HG03097 (cell line): ENCODE results near the gene CLTA.

Source experiments
- ATAC-seq: cut with Tn5 transposase; IDR thresholded peaks from one replicate; pipeline ENCODE4 v1.9.1; 2021; ENCODE audit not compliant: unreplicated experiment, low FRiP score

The CLTA gene, protein sequence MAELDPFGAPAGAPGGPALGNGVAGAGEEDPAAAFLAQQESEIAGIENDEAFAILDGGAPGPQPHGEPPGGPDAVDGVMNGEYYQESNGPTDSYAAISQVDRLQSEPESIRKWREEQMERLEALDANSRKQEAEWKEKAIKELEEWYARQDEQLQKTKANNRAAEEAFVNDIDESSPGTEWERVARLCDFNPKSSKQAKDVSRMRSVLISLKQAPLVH

DNA sequence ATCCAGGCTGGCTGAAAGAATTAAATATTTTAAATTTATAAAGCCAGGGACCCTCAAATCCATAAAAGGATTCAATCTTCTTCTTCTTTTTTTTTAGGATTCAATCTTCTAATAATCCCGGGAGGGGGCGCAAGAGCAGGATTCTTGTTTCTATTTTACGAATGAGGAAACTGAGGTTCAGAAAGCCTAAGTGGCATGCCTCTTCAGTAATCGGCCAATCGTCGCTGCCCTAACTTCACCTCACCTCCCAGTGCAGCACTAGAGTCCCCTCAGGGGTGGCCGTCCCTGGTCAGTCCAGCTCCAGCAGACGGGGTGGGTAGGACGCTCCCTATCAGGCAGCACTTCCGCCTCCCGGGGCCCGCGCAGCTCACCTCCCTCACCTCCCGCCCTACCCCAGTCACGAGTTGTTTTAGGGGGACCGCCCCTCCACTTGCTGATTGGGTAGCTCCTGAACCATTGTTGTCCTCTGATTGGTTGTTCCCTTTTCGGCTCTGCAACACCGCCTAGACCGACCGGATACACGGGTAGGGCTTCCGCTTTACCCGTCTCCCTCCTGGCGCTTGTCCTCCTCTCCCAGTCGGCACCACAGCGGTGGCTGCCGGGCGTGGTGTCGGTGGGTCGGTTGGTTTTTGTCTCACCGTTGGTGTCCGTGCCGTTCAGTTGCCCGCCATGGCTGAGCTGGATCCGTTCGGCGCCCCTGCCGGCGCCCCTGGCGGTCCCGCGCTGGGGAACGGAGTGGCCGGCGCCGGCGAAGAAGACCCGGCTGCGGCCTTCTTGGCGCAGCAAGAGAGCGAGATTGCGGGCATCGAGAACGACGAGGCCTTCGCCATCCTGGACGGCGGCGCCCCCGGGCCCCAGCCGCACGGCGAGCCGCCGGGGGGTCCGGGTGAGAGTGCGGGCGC is at the start of gene CLTA:
Gene CLTA (plus strand): TSS at position 534 of the 902 bp plus-strand sequence. CDS start 136 bp downstream, at position 670.
- peak; percentile 89 for ATAC-seq

DNA sequence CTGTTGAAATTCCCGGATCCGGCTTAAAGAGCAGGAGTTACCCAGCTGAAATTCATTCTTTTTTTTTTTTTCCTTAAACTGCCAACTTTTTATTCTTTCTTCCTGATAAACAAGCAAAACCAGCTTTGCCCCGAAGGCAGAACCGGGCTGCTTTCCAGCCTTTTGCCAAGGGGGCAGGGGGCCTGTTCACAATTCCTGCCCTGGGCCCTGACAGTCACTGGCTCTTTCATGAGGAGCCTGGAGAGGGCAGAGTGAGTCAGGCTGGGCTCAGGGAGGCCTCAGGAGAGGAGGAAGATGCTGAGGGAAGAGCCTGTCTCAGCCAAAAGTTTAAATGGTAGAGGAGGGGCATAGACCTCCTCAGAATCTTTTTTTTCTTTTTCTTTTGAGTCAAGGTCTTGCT is 49.4 kb upstream of the CLTA start:
- no peak for ATAC-seq

DNA sequence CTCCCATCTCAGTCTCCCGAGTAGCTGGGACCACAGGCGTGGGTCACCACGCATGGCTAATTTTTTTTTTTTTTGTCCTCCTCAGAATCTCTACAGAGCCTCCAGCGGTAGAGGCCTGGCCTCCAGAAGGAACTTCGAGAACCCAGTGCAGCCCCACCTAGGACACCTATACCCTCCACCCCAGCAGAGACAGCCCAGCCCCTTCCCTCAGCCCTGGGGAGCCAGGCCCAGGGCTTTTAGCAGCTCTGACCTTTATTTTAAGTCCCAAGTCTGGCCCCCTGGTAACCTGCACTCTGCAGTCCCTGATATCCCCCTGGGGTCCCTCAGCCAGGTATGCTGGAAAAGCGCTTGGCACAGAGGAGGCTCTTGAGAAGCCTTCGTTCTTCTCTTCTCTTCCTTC is 49.0 kb upstream of the CLTA start:
- ATAC-seq: no peak

DNA sequence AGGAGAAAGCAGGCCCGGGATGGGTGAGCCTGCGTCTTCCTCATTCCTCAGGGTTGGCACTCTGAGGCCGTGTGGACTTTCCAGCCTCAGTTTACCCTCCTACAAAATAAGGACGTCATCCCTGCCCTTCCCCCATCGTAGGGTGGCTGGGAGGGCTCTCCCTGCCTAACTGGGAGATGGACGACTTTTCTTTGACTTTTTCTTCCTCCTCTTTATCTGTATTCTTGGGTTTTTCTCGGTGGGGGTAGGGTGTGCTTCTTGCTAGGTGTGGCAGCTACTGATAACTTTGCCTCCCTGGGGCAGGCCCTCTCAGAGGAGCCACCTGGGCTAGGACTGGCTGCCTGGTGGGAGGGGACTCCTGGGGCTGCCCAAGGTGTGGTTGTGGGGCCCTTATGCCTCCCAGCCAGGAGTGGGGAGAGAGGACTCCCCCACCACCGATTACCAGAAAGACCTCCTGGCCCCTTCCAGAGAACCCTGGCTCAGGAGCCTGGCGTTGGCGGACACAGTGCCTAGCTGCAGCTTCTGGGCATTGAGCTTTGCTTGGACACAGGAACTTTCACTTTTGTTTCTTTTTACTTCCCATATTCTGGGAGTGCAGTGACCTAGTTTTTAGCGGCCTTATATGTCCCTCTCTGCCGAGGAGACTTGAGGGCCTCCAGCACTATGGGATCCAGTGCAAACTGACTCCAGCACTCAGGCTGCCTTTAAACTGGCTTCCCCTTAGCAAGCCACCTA is 48.0 kb upstream of the CLTA start:
- ATAC-seq: no peak

DNA sequence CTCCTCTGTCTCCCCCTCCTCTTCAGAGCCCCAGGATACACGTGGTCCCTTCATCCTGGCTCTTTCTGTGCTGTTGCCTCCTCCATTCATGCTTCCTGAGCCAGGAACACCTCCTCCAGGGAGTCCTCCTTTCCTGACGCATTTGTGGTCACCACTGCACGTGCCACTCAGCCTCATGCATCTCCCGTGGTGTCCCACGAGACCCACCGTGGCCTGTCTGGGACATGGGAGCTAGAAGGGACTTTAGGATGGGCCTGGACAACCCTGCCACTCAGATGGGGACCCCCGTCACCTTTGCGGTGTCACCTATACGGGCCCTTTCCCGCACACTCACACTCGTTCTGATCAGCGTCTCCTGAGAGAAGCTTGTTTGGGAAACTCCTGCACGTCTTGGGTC is 47.5 kb upstream of the CLTA start:
- no peak for ATAC-seq

DNA sequence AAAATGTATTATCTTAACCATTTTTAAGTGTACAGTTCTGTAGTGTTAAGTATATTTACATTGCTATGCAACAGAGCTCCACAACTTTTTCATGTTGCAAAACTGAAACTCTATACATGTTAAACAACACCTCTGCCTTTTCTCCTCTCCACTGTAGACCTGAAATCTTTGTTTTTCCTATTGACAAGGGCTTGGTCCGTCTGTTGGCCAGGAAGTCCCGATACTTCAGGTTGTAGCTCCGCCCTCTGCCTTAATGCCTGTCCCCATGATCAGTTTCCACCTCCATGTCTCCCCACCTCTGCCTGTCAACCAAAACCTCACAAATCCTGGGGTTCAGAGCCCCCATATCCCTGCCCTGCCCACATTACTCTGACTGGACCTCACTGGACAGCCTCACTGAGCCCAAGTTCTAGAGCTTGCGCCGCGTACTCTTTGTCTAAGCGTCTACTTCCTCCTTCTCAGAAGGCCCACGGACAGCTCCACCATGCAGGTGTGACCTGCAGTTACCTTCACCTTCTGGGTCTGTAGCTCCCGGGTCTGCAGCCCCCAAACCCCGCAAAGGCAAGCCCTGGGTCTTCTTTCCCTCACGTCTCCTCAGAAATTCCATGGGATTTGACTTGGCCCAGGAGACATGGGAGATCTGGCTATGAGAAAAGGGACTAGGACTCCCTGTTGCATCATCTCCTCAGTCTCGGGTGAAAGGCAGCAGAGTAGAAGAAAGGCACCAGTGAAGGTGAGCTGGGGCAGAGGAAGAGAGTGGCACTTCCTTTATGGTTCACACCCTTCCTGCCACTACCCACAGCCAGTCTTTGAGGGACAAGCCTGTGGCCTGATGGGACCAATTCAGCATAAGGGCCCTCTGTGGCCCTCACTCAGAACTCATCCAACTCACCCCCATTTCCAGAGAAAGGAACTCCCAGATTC is 46.1 kb upstream of the CLTA start:
- ATAC-seq: no peak

DNA sequence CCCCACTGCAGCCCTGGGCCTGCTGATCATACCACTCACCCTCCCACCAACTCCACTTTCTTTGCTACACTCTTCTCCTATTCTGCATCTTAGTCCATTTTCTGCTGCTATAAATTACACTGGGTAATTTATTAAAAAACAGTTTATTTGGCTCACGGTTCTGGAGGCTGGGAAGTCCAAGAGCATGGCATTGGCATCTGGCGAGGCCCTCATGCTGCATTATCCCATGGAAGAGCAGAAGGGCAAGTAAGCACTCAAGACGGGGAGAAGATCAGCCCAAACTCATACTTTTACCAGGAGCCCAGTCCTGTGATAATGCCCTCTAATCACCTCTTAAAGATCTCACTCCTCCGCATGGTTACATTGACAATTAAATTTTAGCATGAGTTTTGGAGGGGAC is 44.8 kb upstream of the CLTA start:
- no peak for ATAC-seq

DNA sequence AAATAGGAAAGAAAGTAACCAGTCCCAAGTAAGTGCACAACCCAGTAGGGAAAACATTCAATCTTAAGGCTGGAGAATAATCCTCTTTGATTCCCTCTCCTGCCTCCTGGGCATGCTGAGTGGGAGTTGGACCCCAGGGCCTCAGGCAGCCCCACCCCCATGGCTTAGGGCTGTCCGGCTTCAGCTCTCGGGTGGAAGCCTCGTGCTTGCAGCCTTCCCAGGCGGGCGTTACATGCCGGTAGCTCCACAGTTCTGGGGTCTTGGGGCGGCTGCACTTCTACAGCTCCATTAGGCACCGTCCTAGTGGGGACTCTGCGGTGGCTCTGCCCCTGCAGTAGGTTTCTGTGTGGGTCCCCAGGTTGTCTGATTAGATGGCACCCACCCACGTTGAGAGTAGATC is 44.1 kb upstream of the CLTA start:
- ATAC-seq: no peak

DNA sequence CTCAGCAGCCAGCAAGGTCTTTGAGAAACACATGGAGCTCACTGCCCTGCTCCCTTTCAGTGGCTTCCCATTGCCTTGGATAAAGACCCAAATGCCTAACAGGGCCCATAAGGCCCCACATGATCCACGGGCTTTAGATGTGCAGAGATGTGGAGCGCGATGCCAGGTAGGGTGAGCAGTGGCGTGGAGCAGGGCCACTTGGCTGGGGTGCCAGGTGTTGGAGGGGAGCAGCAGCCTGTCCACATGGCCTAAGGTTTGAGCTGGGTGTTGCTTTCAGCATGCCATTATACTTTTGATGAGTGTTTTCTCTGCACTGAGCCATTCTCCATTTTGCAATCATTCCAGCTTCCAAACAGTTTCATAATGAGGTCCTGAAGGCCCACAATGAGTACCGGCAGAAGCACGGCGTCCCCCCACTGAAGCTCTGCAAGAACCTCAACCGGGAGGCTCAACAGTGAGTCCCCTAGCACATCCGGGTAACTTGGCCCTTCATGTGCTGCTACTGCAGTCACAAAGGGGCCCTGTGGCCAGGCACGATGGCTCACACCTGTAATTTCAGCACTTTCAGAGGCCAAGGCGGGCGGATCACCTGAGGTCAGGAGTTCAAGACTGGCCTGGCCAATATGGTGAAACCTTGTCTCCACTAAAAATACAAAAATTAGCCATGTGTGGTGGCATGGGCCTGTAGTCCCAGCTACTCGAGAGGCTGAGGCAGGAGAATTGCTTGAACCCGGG is 43.1 kb upstream of the CLTA start:
- ATAC-seq: no peak

DNA sequence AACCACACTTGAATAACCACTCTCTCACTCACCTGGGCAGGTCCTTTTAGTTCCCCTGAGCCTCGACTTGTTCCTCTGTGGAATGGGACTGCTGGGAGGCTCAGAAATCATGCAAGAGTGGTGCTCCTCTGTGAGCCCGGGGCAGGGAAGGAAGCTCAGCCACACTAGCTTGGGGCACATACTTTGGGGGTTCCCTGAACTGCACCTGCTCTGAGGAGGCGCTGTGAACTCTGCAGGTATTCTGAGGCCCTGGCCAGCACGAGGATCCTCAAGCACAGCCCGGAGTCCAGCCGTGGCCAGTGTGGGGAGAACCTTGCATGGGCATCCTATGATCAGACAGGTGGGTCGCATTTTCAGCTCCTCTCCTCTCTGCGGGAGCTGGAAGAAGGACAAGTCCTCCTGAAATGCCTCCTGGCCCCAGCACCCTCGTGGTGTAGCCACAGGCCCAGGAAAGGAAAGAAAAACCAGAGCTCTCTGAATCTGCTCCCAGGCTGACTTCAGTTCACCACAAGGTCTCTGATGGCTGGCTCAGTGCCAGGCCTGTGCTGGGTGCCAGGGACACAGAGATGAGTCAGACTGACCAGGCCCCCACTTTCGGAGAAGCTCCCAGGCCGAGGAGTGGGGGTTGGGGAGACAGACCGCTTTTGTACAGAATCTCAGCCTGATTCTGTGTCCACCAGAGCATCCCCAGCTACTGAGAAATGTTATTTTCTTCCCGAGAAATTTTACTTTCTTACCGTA is 42.2 kb upstream of the CLTA start:
- no peak for ATAC-seq

DNA sequence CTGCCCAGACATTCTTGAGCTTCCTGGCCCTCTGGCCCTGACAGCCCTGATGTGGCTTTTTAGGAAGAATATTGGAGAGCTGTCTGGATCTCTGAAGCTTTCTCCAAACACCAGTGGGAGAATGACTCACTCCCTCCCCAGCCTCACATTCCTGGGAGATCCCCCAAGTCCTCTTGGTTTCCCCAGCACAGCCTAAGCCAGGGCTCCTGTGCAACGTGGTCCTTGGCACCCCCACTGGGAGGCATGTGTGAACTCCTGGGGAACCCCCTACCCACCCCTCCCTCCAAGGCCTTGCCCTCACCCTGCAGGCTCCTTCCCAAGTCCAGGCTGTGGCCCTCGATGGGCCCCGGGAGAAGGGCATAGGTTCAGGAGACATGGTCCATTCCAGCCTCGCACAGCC is 41.5 kb upstream of the CLTA start:
- ATAC-seq: no peak

DNA sequence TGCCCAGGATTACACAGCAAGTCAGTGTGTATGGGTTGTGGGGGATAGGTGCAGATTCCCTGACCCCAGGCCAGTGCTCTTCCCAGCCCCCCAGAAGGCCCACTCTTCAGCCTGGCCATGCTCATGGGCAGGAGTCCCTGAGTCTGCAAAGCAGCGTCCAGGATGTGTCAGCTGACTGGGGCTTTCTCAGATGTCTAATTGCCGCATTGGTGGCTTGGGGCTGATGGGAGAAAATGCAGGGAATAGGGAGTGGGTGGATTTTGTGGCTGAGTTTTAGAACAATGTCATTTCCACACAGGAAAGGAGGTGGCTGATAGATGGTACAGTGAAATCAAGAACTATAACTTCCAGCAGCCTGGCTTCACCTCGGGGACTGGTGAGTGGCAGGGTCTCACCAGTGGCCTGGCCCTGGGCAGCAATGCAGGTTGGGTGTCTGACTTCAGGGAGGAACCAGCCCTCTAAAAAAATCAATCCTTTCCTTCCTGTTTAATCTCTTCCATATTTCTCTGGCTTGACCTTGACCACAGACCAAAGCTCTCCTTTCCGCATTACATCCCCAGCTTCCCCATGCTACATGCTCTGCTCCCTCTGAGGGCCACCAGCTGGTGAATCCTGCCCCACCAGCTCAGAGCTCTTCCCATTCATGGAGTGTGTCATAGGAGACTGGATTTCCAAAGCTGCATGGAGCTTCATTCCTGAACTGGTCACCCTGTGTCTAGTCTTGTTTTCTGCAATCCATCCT is 40.0 kb upstream of the CLTA start:
- no peak for ATAC-seq

DNA sequence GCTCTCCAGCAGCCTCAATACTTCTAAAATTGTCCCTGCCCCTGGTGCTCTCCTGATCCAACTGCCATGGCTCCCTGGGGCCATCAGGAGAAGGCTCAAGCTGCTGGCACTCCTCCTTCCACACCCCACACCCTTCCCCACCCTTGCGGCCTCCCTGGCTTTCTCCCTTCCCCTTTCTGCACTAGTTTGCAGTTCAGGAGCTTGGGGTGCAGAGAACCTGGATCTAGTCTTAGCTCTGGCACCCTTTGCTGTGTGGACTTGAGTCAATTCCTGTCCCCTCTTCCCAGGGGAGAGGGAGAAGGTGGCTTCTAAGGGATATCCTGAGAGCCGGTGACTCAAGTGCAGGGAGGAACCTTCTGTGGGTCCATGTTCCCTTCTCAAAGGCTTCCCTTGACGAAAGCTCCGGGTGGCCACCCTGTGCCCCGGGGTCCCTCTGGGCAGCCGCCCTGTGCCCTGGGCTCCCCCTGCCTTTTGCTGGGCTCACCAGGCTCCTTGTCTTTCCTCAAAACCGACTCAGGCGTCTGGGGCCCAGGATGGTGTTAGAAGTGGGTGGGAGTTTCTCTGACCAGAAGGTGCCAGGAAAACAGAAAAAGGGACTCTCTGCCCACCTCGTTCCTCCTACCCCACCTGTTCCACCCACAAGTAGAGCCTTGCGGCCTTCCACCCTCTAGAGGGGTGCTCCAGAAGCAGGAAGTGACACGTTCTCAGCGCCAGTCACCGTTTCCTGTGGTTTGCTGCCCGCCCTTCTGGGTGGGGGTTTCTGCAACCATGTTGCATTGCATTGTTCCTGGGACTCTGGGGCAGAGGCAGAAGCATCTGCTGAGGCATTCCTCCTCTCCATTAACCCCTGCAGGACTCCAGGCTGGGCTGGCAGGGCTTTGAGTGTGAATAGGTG is 39.2 kb upstream of the CLTA start:
- peak; percentile 73 for ATAC-seq

DNA sequence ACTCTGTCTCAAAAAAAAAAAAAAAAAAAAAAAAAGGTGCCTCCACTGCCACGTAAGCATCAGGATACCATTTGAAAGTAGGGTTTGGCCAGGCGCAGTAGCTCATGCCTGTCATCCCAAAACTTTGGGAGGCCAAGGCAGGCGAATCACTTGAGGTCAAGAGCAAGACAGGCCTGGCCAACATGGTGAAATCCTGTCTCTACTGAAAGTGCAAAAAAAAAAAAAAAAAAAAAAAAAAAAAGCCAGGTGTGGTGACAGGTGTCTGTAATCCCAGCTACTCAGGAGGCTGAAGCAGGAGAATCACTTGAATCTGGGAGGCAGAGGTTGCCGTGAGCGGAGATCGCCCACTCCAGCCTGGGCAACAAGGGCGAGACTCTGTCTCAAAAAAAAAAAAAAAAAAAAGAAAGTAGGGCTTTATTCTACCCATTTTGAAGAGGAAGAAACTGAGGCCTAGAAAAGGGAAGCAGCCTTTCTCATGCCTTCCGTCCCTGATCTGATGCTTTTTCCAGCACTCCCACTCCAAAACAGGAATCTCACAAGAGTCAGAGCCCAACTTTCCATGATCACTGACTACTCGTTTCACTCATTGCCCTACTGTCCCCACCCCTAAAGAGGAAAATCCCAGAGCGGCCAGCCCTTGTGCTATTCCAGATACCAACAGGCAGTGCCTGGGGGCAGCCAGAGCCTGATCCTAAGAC is 37.8 kb upstream of the CLTA start:
- no peak for ATAC-seq

DNA sequence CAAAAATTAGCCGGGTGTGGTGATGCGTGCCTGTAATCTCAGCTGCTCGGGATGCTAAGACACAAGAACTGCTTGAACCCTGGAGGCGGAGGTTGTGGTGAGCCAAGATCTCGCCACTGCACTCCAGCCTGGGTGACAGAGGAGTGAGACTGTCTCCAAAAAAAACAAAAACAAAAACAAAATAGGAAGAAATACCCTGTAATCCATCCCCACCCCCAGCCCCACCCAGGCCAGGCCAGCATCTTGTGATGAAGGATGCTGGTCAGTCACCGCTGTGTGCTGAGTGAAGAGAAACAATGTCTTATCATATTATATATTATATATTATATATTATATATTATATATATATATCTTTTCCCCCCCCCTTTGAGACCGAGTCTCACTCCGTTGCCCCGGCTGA is 37.0 kb upstream of the CLTA start:
- ATAC-seq: no peak

DNA sequence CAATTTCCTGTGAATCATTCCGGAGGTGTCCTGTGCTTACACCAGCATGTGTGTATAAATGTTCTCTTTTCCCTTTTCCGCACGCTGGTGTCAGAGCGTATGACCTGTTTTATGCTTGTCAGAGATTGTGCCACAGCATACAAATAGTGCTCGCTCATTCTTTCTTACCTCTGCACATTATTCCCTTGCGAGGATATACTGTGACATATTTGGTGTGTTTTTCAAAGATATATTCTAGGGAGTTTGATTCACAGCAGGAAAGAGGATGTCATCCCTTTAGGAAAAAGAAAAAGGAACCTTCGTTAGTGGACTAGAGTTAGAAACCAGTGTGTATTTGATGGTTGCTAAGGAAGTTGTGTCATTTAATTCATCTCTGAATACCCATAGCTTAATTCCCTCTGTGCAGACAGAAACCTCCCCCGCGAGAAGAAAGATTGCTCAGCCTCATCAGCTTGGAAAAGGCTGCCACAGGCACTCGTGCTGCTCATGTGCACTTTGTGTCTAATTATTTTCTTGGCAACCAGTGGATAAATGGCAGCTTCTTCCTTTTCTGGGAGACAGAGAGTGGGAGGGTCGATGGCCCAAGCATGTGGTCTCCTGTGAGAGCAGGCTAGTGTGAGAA is 36.3 kb upstream of the CLTA start:
- ATAC-seq: no peak
